8988T (cell line): ENCODE measurements around the gene TP53RK.

Experiments
- DNase-seq: peaks from one replicate; pipeline ENCODE4 v3.0.0; 2011

TP53RK gene

DNA sequence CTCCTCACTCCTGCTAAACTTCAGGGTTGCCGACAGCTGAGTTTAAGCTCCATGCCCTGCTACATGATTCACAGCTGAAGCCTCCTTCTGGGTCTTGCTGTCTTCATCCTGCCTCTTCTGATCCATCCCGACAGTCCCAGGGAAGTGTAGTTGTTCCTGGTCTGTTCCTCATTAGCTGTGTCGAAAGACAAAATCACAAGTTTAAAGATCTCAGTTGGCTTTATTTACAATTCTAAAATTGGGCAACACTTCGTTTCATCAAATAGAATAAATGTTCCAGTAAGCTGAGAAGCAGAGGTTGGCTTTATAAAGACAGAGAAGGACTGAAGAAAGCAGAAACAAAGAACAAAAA, 16.1 kb upstream of the TP53RK start:
- no peak for DNase-seq

DNA sequence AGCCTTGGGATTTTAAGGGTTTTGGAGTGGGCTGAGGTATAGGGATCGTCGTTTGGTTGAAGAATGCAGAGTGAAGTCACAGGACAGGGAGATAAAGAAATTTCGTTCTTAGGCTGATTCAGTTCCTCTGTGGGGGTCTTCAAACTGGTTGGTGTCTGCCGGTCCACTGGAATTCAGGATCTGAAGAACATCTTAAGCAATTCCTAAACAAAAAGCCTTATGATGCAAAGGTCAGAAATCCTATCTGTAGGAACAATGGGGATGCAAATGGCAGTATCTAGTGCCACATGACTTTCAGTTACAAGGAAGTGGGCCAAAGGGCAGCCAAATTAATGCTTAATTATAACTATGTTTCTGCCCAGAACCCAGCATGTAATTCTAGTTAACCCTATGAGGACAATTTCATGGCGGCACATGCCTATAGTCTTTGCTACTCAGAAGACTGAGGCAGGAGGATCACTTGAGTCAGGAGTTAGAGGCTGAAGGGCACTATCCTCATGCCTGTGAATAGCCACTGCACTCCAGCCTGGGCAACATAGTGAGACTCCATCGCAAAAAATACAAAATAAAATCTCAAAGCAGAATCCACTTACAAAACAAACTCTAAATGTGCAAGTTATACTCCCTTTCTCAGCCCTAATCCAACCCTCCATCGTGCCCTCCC, 15.6 kb upstream of the TP53RK start:
- no peak for DNase-seq

DNA sequence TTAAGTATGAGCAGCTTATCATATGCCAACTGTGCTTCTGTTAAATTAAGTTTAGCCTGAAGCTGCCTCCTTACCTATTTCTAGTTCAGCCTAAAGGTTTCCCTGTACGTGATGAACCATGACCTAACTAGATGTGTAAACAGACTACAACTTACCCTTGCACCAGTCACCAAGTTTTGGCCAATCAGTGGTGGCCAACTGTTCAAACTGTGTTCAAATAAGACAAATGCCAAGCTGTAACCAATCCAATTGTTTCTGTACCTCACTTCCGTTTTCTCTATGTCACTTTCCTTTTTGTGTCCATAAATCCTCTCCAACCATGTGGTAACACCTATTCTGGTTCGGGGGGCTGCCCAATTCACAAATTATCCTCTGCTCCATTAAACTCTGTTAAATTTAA, 14.2 kb upstream of the TP53RK start:
- no peak for DNase-seq

DNA sequence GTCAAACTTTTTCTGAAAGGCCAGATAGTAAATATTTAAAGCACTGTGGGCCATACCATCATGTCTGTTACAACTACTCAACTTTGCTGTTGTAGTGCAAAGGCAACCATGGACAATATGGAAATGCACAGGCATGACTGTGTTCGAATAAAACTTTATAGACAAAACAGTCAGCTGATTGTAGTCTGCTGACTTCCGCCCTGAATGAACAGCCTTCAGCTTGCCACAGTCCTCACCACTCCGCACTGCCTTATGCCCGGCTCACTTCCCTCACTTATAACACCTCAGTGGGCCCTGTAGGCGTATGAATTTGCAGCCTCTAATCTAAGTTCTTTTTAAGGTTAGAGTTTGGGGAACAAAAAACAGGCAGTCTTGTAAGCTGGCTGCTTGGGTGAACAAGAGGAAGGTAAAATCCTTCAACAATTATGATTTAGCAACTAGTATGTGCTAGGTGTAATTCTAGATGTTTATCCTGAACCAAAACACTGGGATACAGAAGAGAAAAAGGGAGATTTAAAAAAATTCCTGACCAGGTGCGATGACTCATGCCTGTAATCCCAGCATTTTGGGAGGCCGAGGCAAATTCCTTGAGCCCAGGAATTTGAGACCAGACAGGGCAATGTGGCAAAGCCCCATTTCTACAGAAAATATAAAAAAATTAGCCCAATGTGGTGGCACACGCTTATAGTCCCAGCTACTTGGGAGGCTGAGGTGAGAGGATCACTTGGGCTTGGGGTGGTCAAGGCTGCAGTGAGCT, 13.4 kb upstream of the TP53RK start:
- no peak for DNase-seq

DNA sequence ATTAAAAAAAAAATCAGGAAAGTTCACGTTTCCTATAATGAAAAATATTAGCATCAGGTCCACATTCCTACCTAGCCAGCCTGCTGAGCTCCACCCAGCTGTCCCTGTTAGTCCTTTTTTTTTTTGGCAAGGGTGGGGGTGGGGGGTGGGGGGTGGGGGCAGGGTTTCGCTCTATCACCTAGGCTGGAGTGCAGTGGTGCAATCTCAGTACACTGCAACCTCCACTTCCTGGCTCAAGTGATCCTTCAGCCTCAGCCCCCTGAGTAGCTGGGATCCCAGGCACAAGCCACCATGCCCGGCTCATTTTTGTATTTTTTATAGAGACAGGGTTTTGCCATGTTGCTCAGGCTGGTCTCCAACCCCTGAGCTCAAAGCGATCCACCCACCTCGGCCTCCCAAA, 12.7 kb upstream of the TP53RK start:
- DNase-seq, result no peak

DNA sequence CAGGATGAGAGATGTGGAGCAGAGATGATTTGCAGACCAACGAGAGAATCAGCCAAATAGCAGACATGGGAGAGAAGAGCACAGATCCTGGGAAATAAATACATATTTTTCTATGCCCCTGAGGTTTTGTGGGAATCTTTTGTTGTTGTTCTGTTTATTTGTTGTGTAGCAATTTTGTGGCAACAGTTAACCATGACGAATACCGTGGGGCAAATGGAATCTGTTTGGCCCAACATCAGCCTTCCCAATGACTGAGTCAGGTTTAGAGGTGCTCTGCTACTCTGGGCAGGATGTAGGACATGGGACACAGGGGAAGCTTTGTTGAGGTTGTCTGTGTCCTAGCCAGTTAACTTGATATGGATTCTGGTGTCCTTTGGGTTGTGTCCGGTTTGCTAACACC, 12.3 kb upstream of the TP53RK start:
- no peak for DNase-seq

DNA sequence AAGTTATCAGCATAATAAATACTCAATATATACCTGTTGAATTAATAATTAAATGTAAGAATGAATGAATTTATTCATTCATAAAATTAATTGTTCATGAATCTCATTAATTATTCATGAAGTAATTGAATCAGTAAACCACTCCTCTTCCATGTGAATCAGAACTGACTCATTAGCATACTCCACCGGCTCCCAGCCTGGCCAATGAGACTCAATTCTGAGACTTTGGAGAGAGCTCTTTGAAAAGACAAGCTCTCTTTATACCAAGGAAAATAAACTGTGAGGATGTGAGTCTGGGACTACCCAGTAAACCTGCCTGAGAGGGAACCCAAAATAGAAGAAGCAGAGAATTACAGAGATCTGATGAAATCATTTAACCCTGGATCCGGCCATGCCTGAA, 11.8 kb upstream of the TP53RK start:
- DNase-seq, result no peak

DNA sequence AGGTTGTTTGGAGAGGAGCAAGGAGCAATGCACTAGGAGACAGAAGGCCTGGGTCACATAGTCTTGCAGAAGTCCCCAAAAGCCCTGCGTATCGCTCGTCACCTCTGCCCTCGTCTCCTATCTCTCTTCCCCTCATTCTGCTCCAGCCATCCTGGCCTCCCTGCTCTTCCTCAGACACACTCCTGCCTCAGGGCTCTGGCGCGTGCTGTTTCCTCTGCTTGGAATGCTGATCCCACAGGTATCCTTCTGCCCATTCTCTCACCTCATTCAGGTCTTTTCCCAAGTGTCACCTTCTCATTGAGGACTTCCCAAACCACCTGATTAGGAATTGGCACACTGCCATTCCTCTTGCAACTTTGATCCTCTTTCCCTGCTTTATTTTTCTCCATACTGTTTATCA, 11.2 kb upstream of the TP53RK start:
- no peak for DNase-seq

DNA sequence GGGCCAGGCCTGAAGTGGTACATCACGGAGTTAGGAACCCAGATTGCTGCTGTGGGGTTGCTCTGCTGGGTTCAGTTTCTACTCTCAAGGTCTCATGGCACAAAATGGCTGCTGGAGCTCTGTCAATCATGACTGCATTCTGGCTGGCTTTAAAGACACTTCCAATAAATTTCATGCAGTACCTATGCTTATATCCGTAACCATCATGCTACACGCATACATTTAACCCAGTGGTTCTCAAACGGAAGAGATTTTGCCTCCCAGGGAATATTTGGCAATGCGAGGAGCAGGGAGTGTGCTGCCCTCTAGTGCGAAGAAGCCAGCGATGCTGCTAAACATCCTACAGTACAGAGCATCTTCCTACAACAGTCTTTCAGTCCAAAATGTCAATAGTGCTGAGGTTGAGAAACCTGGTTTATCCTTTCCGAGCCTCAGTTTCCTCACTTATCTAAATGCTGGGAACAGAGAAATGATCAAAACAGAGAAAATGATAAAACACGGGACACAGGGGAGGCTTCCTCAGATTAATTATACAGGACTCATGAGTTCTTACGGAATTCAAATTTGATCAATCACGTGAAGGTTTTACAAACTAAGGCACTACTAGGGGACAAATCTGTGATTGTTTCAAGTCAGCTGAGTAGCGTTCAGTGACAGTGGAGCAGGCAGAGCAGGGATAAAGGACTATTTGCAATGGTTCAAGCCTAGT, 10.6 kb upstream of the TP53RK start:
- no peak for DNase-seq

DNA sequence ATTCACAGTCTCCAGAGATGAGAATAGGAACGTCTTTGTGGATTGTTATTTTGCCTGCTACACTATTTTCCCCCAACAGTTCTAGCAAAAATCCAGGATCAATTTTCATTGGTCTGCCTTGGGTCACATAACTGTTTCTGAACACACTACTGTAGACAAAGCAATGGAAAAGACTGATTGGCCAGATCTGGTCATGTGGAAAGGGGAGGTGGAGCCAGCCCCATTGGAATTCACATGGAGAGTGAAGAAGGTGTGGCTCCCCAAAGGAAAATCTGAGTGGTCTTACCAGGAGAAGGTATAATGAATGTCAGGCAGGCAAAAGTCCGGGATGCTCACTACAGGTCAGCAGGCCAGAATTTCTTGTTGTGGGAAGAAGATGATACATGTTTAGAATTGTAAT, 9.5 kb upstream of the TP53RK start:
- DNase-seq, result no peak

DNA sequence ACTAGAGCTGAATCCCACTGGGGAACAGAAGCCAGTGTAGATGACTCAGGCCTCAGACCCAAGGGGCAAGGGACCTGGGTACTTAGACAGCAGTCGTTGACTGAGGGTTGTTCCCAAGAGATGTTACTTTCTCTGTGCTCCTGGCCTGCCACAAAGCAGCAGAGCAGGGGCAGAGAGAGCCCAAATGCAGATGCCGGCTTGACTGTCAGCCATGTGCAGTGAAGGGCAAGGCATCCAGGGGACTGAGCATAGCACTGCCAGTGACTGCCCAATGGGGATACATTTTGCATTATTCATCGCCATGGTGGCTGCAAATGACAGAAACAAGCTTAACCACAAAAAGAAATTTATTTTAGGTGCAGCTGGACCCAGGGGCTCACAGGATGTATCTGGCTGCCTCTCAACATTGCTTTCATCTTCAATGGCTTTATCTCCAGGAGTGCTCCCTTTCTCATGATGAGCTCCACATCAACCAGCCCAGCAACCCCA, 7.6 kb upstream of the TP53RK start:
- DNase-seq, result no peak

DNA sequence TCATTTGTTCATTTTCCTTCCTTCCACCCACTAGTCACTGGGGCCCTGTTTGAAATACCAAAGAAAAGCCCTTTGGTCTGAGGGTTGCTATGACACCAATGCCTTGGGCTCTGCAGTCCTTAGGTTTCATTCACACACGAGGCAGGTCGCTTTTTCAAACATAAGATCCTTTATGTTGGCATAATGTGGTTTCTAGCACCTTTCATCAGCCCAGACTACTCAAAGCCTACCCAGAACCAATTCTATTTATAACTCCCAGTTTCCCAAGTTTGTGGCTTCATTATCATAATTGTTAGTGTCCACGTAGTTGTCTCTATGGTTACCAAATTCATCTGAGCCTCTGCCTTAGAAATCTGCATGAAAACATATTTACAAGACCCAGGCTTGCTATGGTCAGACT, 6.6 kb upstream of the TP53RK start:
- DNase-seq, result no peak

DNA sequence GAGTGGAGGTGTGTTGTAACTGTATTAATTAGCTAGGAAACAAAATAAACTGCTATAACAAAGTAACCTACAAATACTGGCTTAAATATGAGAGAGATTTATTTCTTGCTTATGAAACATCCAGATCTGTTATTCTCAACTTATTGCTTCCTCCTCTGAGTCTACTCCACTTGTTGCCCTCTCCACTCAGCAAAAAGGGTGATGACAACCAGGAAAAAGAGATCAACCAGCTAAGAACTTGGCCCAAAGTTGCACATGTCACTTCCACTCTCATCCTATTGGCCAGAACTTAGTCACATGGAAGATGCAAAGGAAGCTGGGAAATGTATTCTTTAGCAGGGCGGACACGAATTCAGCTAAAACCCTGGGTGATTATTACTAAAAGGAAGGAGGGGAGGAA, 5.2 kb upstream of the TP53RK start:
- no peak for DNase-seq

DNA sequence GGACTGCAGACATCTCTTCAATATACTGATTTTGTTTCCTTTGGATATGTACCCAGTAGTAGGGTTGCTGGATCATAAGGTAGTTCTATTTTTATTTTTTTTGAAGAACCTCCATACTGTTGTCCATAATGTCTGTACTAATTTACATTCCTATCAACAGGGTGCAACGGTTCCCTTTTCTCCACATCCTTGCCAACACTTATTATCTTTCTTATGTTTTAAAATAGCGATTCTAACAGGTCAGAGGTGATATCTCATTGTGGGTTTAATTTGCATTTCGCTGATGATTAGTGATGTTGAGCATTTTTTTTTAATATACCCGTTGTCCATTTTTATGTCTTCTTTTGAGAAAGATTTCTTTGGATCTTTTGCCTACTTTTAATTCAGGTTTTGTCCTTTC, 2.0 kb upstream of the TP53RK start:
- no peak for DNase-seq

DNA sequence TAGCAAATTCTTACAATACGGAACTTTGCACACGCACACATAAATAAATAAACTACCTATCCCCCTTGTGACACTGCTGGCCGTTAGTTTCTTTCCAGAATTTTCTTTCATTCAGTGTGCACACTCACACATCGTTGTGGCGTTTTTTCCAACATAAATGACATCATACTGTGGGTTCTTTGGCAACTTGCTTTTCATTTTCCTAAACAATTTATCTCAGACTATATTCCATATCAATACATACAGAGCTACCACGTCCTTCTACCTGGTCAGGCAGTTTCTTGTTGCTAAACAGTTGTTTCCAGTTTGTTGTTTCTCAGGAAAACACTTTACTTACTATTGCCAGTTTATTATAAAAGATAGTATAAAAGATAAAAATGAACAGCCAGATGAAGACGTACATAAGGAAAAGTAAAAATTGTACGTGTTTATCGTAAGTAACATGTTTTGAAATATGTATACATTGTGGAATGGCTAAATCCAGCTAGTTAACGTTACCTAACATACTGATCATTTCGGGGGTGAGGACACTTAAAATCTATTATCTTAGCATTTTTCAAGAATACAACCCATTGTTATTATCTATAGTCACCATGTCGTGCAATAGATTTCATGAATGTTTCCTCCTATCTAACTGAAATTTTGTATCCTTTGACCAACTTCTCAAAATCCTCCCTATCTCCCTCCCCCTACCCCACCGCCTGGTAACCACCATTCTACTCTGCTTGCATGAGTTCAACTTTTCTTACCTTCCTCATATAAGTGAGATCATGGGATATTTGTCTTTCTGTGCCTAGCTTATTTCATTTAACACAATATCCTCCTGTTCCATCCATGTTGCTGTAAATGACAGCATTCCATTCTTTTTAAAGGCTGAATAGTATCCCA, 1.2 kb upstream of the TP53RK start:
- no peak for DNase-seq

DNA sequence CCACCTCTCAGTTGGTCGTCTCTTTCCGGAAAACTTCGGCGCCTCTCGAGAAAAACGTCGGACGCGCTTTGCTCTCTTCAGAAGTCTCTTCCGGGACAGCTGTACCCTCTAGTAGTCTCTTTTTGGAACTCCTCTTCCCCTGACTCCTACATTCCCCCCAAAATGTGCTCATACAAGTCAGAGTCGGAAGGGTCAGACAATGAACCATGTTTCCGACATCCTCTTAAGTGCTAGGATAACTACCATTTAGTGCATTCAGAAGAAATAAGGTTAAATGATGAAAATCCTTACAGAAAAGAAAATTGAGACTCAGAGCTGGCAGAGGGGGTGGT, 476 bp upstream of the TP53RK start:
- DNase-seq, result no peak

DNA sequence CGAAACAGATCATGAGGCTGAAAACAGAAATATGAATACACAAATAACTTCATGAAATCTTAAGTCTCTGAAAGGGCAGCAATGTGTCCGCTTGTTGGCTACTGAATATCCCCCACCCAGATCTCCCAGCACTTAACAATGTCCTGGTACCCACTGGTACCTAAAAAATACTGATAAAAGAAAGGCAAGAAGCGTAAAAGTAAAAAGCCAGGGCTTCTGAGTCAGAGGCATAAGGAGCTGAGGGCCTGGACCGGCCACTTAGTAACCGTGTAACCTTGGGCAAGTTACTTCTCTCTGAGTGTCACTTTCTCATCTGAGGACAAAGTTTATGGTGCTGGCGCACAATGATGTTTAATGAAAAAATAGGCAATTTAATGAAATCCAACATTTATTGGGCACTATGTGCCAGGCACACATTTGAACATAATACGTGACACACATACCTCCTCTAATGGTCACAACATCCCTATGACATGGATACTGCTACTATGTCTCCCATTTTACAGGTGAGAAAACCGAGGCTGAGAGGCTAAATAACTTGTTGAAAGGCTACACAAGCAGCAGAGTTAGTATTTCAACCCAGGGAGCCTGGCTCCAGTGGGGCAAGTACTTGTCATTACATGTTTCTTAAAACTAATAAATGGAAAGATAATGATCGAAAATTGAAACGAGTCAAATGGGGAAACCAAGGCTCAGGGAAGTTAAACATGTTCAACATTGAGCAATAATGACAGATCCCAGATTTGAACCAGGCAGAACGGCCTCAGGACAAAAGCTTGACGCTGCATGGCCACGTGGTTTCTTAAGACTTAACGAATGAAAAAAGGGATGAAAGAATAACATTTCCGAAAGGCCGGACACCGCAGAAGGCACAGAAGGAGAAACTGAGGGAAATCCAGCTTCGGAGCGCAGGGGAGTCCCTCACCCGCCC, 828 bp downstream of the TP53RK start:
- DNase-seq, result no peak

DNA sequence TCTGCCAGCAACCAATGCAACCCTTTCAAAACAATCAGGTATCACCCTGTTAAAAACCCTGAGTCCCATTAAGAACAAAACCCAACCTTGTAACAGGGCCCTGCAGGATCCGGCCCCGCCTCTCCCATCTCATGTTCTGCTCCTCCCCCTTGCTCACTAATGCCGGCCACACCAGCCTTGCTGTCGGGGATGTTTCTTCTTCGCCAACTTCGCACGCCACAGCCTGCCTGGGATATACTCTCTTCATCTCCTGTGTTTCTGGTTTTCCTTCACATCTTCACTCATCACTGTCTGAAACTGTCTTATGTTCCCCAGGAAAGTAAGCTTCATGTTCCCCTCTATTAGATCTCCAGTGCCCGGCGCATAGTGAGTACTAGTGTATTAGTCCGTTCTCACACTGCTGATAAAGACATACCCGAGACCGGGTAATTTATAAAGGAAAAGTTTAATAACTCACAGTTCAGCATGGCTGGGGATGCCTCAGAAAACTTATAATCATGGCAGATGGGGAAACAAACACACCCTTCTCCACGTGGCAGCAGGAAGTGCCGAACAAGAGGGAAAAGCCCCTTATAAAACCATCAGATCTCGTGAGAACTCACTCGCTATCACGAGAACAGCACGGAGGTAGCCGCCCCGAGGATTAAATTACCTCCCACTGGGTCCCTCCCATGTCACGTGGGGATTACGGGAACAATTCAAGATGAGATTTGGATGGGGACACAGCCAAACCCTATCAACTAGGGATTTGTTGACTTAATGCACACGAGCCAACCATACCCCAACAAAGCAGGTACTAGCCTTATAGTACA, 5.1 kb downstream of the TP53RK start:
- DNase-seq, result no peak

DNA sequence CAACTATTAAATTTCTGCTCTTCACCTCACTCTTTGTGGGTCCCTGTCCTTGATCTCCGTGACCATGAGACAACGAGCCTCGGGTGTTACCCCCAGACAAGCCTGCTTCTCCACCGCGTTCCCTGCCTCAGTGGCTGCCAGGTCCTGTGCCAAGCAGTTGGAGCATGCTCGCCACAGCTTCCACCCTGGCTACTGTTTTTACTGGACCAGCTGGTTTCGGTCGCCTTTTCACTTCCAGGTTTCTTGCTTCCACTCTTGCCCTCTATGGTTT, 5.6 kb downstream of the TP53RK start:
- no peak for DNase-seq

DNA sequence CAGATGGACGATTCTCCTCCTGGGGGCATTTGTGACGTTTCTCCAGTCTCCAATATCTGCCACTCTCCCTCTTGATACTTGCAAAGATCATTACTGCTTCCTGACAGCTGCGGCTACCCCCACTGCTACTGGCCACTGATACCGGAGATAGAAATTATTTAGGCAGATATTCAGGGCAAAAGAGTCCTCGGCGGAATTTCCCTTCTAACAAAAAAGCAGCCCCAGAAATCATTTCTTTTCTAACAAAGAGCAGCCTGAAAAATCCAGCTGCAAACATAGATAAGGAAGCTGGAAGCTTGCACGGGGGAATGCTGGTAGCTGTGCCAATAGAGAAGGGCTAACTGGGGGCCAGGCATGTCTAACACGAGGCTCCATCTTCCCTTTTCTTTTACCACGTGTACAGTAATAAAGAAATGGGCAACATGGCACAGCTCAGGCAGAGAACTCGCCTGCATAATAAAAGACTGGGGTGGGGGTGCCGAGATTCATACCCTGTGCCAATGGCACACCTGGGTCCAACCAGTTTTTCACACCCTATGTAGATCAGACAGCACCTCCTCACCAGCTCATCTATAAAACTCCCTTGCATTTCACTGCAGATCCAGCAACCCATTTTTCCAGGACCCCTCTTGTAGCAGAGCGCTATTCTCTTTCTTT, 6.1 kb downstream of the TP53RK start:
- no peak for DNase-seq
